ENCODE measurements around the gene TCF19.

TCF19 gene

DNA sequence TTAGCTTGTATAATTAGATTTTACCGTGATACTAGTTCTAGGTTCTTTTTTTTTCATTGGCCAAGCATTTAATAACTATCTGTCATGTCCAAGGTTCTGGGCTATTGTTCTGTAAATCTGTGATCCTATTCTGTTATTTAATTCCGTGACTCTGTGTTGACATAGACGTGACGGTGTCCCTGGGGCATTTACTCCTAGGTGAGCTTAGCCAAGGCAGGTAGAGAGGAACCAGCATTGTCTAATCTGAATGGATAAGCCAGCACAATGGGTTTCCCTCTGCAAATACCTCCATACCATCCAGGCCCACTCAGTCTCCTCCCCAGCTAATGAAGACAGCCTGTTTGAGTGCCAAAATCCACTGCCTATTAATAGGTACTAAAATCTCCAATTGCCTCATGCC, 29.3 kb upstream of the TCF19 start:
- Histone ChIP-seq H3K36me3 (ENCODE audit: control insufficient read depth, insufficient read depth, low read length) (no peaks in the 10 kb centered on the region), H3K27ac (ENCODE audit: low read length) (no peak overlapping the region), H3K9me3 (ENCODE audit: control insufficient read depth, insufficient read depth, low read length) (no peaks in the 10 kb centered on the region), H3K4me1 (ENCODE audit: control insufficient read depth, insufficient read depth, low read length) (peaks cover 5% of the 10 kb centered on the region), H3K27me3 (ENCODE audit: control insufficient read depth, insufficient read depth, low read length) (no peaks in the 10 kb centered on the region), H3K4me3 (ENCODE audit: low read length) (no peak overlapping the region)
- WGBS (ENCODE audit: insufficient coverage, insufficient read length), result no CpG with 5 or more reads among the region's 4 CpGs
- no peak for DNase-seq (ENCODE audit: low read depth, low spot score)

DNA sequence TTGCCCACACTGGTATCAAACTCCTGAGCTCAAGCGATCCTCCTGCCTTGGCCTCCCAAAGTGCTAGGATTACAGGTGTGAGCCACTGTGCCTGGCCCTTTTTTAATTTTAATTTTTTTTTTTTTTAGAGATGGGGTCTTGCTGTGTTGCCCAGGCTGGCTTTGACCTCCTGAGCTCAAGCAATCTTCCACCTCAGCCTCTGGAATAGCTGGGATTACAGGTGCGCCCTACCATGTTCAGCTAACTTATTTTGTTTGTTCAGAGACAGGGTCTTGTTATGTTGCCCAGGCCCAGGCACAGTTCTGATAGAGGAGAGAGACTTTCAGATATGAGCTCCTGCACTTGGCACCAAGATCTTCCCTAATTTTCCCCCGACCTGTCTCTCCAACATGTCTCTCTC, 27.6 kb upstream of the TCF19 start:
- no CpG with 5 or more reads among the region's 3 CpGs for WGBS (ENCODE audit: insufficient coverage, insufficient read length)
- Histone ChIP-seq H3K27ac (ENCODE audit: low read length) (no peak overlapping the region), H3K27me3 (ENCODE audit: control insufficient read depth, insufficient read depth, low read length) (no peaks in the 10 kb centered on the region), H3K4me3 (ENCODE audit: low read length) (no peak overlapping the region), H3K36me3 (ENCODE audit: control insufficient read depth, insufficient read depth, low read length) (no peaks in the 10 kb centered on the region), H3K4me1 (ENCODE audit: control insufficient read depth, insufficient read depth, low read length) (0 out of 2 replicates have a peak, but pooled peaks cover 2% of the 10 kb centered on the region), H3K9me3 (ENCODE audit: control insufficient read depth, insufficient read depth, low read length) (no peaks in the 10 kb centered on the region)
- no peak for DNase-seq (ENCODE audit: low read depth, low spot score)

DNA sequence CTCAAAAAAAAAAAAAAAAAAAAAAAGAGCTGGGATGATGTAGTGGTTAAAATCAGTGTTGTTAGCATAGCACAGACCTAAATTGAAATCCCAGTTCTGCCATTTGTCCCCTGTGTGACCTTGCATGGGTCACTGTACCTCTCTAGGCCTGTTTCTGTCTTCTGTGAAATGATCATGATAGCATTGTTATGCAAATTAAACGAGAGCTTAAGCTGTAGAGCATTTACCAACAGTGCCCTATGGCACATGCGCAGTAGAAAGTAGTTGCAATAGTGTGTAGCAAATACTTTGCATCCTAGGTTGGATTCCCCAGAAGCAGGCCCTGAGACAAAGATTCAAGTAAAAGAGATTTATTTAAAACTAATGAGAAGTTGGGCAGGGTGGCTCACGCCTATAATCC, 26.8 kb upstream of the TCF19 start:
- Histone ChIP-seq H3K4me1 (ENCODE audit: control insufficient read depth, insufficient read depth, low read length) (0 out of 2 replicates have a peak, but pooled peaks cover 2% of the 10 kb centered on the region), H3K27me3 (ENCODE audit: control insufficient read depth, insufficient read depth, low read length) (no peaks in the 10 kb centered on the region), H3K27ac (ENCODE audit: low read length) (no peak overlapping the region), H3K4me3 (ENCODE audit: low read length) (no peak overlapping the region), H3K36me3 (ENCODE audit: control insufficient read depth, insufficient read depth, low read length) (no peaks in the 10 kb centered on the region), H3K9me3 (ENCODE audit: control insufficient read depth, insufficient read depth, low read length) (no peaks in the 10 kb centered on the region)
- no peak for DNase-seq (ENCODE audit: low read depth, low spot score)
- WGBS (ENCODE audit: insufficient coverage, insufficient read length), result no CpG with 5 or more reads among the region's 3 CpGs

DNA sequence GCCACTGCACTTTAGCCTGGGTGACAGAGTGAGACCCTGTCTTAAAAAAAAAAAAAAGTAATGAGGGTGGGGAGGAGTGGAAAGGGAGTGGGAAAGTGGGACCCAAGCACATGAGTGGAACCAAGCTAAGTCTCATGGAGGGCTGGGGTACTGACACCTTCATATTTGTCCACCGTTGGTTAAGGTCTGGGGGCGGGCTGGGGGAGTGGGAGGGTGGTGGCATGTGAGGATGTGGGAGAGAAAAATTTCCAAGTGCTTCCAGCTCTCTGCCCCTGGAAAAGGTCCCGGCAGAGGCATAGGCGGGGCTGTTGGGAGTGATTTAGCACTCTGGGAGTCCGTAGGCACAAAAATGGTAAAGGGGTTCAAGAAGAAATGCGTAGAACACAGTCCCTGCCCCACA, 25.6 kb upstream of the TCF19 start:
- no peak for DNase-seq (ENCODE audit: low read depth, low spot score)
- WGBS (ENCODE audit: insufficient coverage, insufficient read length), result no CpG with 5 or more reads among the region's 6 CpGs
- H3K27me3 ChIP-seq (ENCODE audit: control insufficient read depth, insufficient read depth, low read length), result no peaks in the 10 kb centered on the region
- H3K9me3 ChIP-seq (ENCODE audit: control insufficient read depth, insufficient read depth, low read length), result no peaks in the 10 kb centered on the region
- H3K36me3 ChIP-seq (ENCODE audit: control insufficient read depth, insufficient read depth, low read length), result no peaks in the 10 kb centered on the region
- H3K4me3 ChIP-seq (ENCODE audit: low read length), result no peak overlapping the region
- H3K4me1 ChIP-seq (ENCODE audit: control insufficient read depth, insufficient read depth, low read length), result no peaks in the 10 kb centered on the region
- H3K27ac ChIP-seq (ENCODE audit: low read length), result no peak overlapping the region

DNA sequence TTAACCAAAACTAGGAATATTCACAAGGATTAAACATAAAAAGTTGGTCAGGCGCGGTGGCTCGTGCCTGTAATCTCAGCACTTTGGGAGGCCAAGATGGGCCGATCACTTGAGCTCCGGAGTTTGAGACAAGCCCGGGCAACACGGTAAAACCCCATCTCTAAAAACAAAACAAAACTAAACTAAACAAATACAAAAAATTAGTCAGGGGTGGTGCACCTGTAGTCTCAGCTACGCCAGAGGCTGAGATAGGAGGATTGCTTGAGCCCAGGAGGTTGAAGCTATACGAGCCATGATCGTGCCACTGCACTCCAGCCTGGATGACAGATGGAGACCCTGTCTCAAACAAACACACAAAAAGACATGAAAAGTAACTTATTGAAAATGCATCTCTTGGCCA, 22.7 kb upstream of the TCF19 start:
- Histone ChIP-seq H3K27ac (ENCODE audit: low read length) (no peak overlapping the region), H3K27me3 (ENCODE audit: control insufficient read depth, insufficient read depth, low read length) (no peaks in the 10 kb centered on the region), H3K4me1 (ENCODE audit: control insufficient read depth, insufficient read depth, low read length) (peaks cover 6% of the 10 kb centered on the region), H3K9me3 (ENCODE audit: control insufficient read depth, insufficient read depth, low read length) (no peaks in the 10 kb centered on the region), H3K4me3 (ENCODE audit: low read length) (no peak overlapping the region), H3K36me3 (ENCODE audit: control insufficient read depth, insufficient read depth, low read length) (no peaks in the 10 kb centered on the region)
- WGBS (ENCODE audit: insufficient coverage, insufficient read length), result no CpG with 5 or more reads among the region's 10 CpGs
- DNase-seq (ENCODE audit: low read depth, low spot score), result no peak

DNA sequence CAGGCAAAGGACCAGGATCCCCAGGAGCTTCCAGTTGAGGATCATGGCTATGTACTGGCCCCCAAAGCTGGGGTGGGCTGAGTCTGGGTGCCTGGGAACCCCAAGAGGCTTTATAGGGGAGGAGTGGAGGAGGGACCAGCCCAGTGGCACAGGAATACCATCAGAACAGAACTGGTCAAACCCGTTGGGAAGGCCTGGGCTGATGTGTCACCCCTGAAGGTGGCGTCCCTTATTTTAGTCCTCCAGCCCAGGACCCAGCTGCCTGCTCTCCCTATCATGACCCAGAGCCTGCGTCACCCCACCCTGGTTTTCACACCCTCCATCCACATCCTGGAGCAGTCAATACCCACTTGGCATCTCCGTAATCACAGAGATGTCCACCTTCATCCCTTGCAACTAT, 19.4 kb upstream of the TCF19 start, which contains the start of gene PSORS1C2:
Gene PSORS1C2 (minus strand): TSS at position 85 of the 400 bp plus-strand sequence. CDS start 40 bp downstream, at position 45.
- Histone ChIP-seq H3K4me1 (ENCODE audit: control insufficient read depth, insufficient read depth, low read length) (peaks cover 6% of the 10 kb centered on the region), H3K27ac (ENCODE audit: low read length) (no peak within 1 kb of the TSS), H3K36me3 (ENCODE audit: control insufficient read depth, insufficient read depth, low read length) (no peaks in the 10 kb centered on the region), H3K27me3 (ENCODE audit: control insufficient read depth, insufficient read depth, low read length) (no peaks in the 10 kb centered on the region), H3K9me3 (ENCODE audit: control insufficient read depth, insufficient read depth, low read length) (no peaks in the 10 kb centered on the region), H3K4me3 (ENCODE audit: low read length) (no peak within 1 kb of the TSS)
- no CpG with 5 or more reads among the region's 4 CpGs for WGBS (ENCODE audit: insufficient coverage, insufficient read length)
- no peak for DNase-seq (ENCODE audit: low read depth, low spot score)

DNA sequence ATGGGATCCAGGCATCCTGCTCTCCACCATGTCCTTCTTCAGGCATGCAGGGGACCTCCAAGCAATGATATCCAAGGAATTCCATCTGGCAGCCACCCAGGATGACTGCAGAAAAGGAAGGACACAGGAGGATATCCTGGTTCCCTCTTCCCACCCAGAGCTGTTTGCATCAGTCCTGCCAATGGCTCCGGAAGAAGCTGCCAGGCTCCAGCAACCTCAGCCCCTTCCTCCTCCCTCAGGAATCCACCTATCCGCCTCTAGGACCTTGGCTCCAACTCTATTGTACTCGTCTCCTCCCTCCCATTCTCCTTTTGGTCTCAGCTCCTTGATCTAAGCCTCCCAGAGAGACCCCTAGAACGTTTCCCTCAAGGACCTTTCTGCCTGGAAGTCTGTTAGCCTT, 18.8 kb upstream of the TCF19 start:
- H3K4me1 ChIP-seq (ENCODE audit: control insufficient read depth, insufficient read depth, low read length), result peaks cover 6% of the 10 kb centered on the region
- H3K27ac ChIP-seq (ENCODE audit: low read length), result no peak overlapping the region
- no peak overlapping the region for H3K4me3 ChIP-seq (ENCODE audit: low read length)
- H3K9me3 ChIP-seq (ENCODE audit: control insufficient read depth, insufficient read depth, low read length), result no peaks in the 10 kb centered on the region
- no peak for DNase-seq (ENCODE audit: low read depth, low spot score)
- no peaks in the 10 kb centered on the region for H3K27me3 ChIP-seq (ENCODE audit: control insufficient read depth, insufficient read depth, low read length)
- no CpG with 5 or more reads among the region's 4 CpGs for WGBS (ENCODE audit: insufficient coverage, insufficient read length)
- H3K36me3 ChIP-seq (ENCODE audit: control insufficient read depth, insufficient read depth, low read length), result peaks cover 2% of the 10 kb centered on the region

DNA sequence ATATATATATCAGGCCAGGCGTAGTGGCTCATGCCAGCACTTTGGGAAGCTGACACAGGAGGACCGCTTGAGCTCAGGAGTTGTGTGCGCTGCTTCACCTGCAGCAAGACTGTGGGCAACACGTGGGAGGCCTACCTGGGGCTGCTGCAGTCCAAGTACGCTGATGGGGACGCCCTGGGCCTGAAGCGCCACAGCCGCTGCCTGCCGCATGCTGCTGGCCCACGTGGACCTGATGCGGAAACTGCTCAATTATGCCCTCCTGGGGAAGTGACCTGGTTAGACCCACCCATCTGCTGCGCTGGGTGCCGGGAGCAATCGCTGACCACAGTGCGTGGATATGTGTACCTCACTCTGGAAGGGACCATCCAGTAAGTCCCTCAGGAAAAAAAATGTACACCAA, 17.7 kb upstream of the TCF19 start:
- Histone ChIP-seq H3K4me3 (ENCODE audit: low read length) (no peak overlapping the region), H3K27me3 (ENCODE audit: control insufficient read depth, insufficient read depth, low read length) (no peaks in the 10 kb centered on the region), H3K9me3 (ENCODE audit: control insufficient read depth, insufficient read depth, low read length) (no peaks in the 10 kb centered on the region), H3K4me1 (ENCODE audit: control insufficient read depth, insufficient read depth, low read length) (peaks cover 6% of the 10 kb centered on the region), H3K36me3 (ENCODE audit: control insufficient read depth, insufficient read depth, low read length) (peaks cover 7% of the 10 kb centered on the region), H3K27ac (ENCODE audit: low read length) (no peak overlapping the region)
- WGBS (ENCODE audit: insufficient coverage, insufficient read length), result no CpG with 5 or more reads among the region's 15 CpGs
- DNase-seq (ENCODE audit: low read depth, low spot score), result no peak

DNA sequence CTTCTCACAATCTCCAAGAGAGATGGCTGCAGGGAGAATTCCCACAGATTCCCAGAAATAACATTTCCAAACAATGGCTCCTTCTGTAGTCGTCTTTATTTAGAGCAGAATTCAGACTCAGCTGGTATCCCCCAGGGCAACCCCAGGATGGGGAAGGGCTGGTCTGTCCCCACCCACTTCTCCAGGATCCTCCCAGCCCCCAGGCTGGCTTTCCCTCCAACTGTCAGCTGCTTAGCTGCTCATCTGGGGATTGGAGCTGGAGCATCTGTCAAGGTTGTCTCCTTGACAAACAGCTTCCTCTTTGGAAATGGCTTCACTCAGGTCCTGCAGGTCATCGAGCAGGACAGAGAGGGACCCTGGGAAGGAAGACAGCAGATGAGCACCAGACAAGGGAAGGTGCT, 16.0 kb upstream of the TCF19 start:
- Histone ChIP-seq H3K4me3 (ENCODE audit: low read length) (no peak overlapping the region), H3K27me3 (ENCODE audit: control insufficient read depth, insufficient read depth, low read length) (no peaks in the 10 kb centered on the region), H3K36me3 (ENCODE audit: control insufficient read depth, insufficient read depth, low read length) (peaks cover 10% of the 10 kb centered on the region), H3K27ac (ENCODE audit: low read length) (no peak overlapping the region), H3K4me1 (ENCODE audit: control insufficient read depth, insufficient read depth, low read length) (peaks cover 6% of the 10 kb centered on the region), H3K9me3 (ENCODE audit: control insufficient read depth, insufficient read depth, low read length) (no peaks in the 10 kb centered on the region)
- no peak for DNase-seq (ENCODE audit: low read depth, low spot score)
- WGBS (ENCODE audit: insufficient coverage, insufficient read length), result no CpG with 5 or more reads among the region's 2 CpGs

DNA sequence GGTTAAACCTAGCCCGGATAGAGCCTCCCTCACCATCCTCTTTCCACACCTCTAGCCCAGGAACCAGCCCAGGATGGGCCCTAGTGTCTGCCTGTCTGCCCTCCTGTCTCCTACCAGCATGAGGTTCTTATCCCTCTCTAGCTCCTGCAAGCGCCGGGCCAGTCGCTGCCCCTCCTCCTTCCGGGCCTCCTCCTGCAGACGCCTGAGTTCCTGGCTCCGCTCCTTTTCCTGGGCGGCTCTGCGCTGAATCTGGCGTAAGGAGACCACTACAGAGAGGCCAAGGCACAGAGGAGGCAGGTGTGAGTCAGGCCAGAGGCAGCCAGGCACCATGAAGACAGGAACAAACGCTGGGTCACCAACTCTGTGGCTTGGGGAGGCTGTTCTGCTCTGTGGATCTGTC, 15.2 kb upstream of the TCF19 start:
- Histone ChIP-seq H3K27me3 (ENCODE audit: control insufficient read depth, insufficient read depth, low read length) (no peaks in the 10 kb centered on the region), H3K9me3 (ENCODE audit: control insufficient read depth, insufficient read depth, low read length) (no peaks in the 10 kb centered on the region), H3K4me1 (ENCODE audit: control insufficient read depth, insufficient read depth, low read length) (peaks cover 6% of the 10 kb centered on the region), H3K27ac (ENCODE audit: low read length) (no peak overlapping the region), H3K36me3 (ENCODE audit: control insufficient read depth, insufficient read depth, low read length) (peaks cover 11% of the 10 kb centered on the region), H3K4me3 (ENCODE audit: low read length) (no peak overlapping the region)
- DNase-seq (ENCODE audit: low read depth, low spot score), result no peak
- no CpG with 5 or more reads among the region's 11 CpGs for WGBS (ENCODE audit: insufficient coverage, insufficient read length)

DNA sequence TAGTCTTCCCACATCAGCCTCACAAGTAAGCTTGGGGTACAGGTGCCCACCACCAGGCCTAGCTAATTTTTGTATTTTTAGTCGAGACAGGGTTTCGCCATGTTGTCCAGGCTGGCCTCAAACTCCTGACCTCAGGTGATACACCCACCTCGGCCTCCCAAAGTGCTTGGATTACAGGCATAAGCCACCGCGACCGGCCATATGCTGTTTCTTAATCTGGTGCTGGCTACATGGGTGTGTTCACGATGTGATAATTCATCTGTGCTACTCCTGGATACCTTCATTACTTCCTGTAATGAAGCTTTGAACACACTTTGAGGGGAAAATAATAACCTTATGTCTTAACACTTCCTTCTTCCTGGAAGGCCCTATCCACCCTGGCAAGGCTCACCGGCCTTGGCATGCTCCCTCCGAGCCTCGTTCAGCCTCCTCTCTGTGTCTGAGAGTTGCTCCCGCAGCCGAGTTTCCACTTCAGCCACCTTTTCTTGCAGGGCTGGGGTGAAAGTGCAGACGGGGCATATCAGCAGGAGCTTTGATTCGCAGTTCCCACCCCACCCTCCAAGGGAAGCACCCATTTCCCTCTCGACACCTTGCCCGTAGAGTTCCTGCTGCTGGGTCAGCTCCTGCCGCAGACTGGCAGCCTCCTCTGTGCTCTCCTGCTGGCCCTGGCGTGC, 14.0 kb upstream of the TCF19 start:
- Histone ChIP-seq H3K36me3 (ENCODE audit: control insufficient read depth, insufficient read depth, low read length) (peaks cover 13% of the 10 kb centered on the region), H3K27me3 (ENCODE audit: control insufficient read depth, insufficient read depth, low read length) (no peaks in the 10 kb centered on the region), H3K4me1 (ENCODE audit: control insufficient read depth, insufficient read depth, low read length) (peaks cover 3% of the 10 kb centered on the region), H3K27ac (ENCODE audit: low read length) (no peak overlapping the region), H3K9me3 (ENCODE audit: control insufficient read depth, insufficient read depth, low read length) (no peaks in the 10 kb centered on the region), H3K4me3 (ENCODE audit: low read length) (no peak overlapping the region)
- DNase-seq (ENCODE audit: low read depth, low spot score), result no peak
- WGBS (ENCODE audit: insufficient coverage, insufficient read length), result no CpG with 5 or more reads among the region's 18 CpGs
